GM23338 (cell line): Measurements from ENCODE around the gene RYR3. TPM values are rescaled to one million over a fixed set of nuclear protein-coding genes. Genes with fewer than 3 reads are reported as not detected.

Source experiments
- ATAC-seq: fragments of 200-7000 bp; cut with Tn5 transposase; 3 replicates; pipeline ENCODE4 v1.9.1; 2020
- DNase-seq: peaks from one replicate; pipeline ENCODE4 v3.0.0-alpha.2; 2015; ENCODE audit warnings: low spot score
- H2AFZ ChIP-seq: fragments of 200-600 bp; sonication (generic); 2 replicates; pipeline ENCODE4 v1.8.0; 2016; ENCODE audit warnings: antibody characterized with exemption, mild to moderate bottlenecking, moderate library complexity
- H3F3A ChIP-seq: fragments of 200-600 bp; sonication (generic); replicated peaks from 2 replicates; pipeline ENCODE4 v1.8.0; 2017; ENCODE audit warnings: antibody characterized with exemption, mixed run types, low read depth
- H3K27ac ChIP-seq: fragments of 200-600 bp; sonication (generic); 2 replicates; pipeline ENCODE4 v1.6.1; 2016; ENCODE audit warnings: low read depth
- H3K27me3 ChIP-seq: fragments of 200-600 bp; sonication (generic); 2 replicates; pipeline ENCODE4 v1.8.0; 2016; ENCODE audit warnings: mild to moderate bottlenecking, mixed run types, moderate library complexity; ENCODE audit not compliant: insufficient read depth
- H3K36me3 ChIP-seq: fragments of 200-600 bp; sonication (generic); 2 replicates; pipeline ENCODE4 v1.8.0; 2016; ENCODE audit warnings: mild to moderate bottlenecking; ENCODE audit not compliant: insufficient read depth
- H3K4me1 ChIP-seq: fragments of 200-600 bp; sonication (generic); 2 replicates; pipeline ENCODE4 v1.8.0; 2016; ENCODE audit warnings: mild to moderate bottlenecking, moderate library complexity; ENCODE audit not compliant: insufficient read depth
- H3K4me2 ChIP-seq: fragments of 200-600 bp; sonication (generic); 2 replicates; pipeline ENCODE4 v1.7.1; 2017; ENCODE audit warnings: mixed run types
- H3K4me3 ChIP-seq: fragments of 200-600 bp; sonication (generic); 2 replicates; pipeline ENCODE4 v1.6.1; 2016; ENCODE audit warnings: mixed run types
- H3K79me2 ChIP-seq: fragments of 200-600 bp; sonication (generic); replicated peaks from 2 replicates; pipeline ENCODE4 v1.8.0; 2017; ENCODE audit warnings: mild to moderate bottlenecking; ENCODE audit not compliant: insufficient read depth
- H3K9me2 ChIP-seq: fragments of 200-600 bp; sonication (generic); 2 replicates; pipeline ENCODE4 v1.8.0; 2017; ENCODE audit not compliant: insufficient read depth
- H4K20me1 ChIP-seq: fragments of 200-600 bp; sonication (generic); replicated peaks from 2 replicates; pipeline ENCODE4 v1.8.0; 2017; ENCODE audit warnings: mild to moderate bottlenecking; ENCODE audit not compliant: insufficient read depth
- H3K27ac Mint-ChIP-seq: 2 replicates; pipeline ENCODE4 v1.8.0; 2020; ENCODE audit warnings: inconsistent platforms, mild to moderate bottlenecking, moderate library complexity, mixed read lengths
- H3K27me3 Mint-ChIP-seq: 3 replicates; pipeline ENCODE4 v1.8.0; 2022; ENCODE audit warnings: low read depth, mild to moderate bottlenecking, moderate library complexity, mixed read lengths, inconsistent platforms; ENCODE audit not compliant: insufficient read depth, poor library complexity
- H3K36me3 Mint-ChIP-seq: 3 replicates; pipeline ENCODE4 v1.8.0; 2021; ENCODE audit warnings: low read depth, mild to moderate bottlenecking, inconsistent platforms, moderate library complexity, mixed read lengths
- H3K4me1 Mint-ChIP-seq: 3 replicates; pipeline ENCODE4 v1.8.0; 2020; ENCODE audit warnings: mild to moderate bottlenecking, inconsistent platforms, mixed read lengths
- H3K4me3 Mint-ChIP-seq: 3 replicates; pipeline ENCODE4 v1.8.0; 2021; ENCODE audit warnings: moderate library complexity, mild to moderate bottlenecking, inconsistent platforms, mixed read lengths
- H3K9me3 Mint-ChIP-seq: 3 replicates; pipeline ENCODE4 v1.8.0; 2020; ENCODE audit warnings: moderate library complexity, mild to moderate bottlenecking, inconsistent platforms, mixed read lengths
- CTCF ChIP-seq, 2 experiments: fragments of 200-600 bp in 1 of 2; sonication (generic) in 1 of 2; conservative IDR thresholded peaks; 2 replicates each; pipeline versions ENCODE4 v1.5.1 to v1.6.1; 2016 to 2017; ENCODE audit warnings: antibody characterized with exemption in 2 of 2, low read depth in 2 of 2, mild to moderate bottlenecking in 2 of 2, moderate library complexity in 1 of 2
- ETS1 ChIP-seq: IDR thresholded peaks from 2 replicates; pipeline ENCODE4 v1.6.1; 2016; ENCODE audit warnings: antibody characterized with exemption
- EZH2 ChIP-seq: fragments of 200-600 bp; sonication (generic); IDR thresholded peaks from one replicate; pipeline ENCODE4 v1.8.0; 2017; ENCODE audit warnings: antibody characterized with exemption, mild to moderate bottlenecking, low read depth; ENCODE audit not compliant: unreplicated experiment
- JUNB ChIP-seq: IDR thresholded peaks from one replicate; pipeline ENCODE4 v1.6.1; 2016; ENCODE audit warnings: antibody characterized with exemption; ENCODE audit not compliant: unreplicated experiment
- NANOG ChIP-seq: IDR thresholded peaks from 2 replicates; pipeline ENCODE4 v1.6.1; 2016; ENCODE audit warnings: antibody characterized with exemption, borderline replicate concordance
- POLR2AphosphoS5 ChIP-seq: IDR thresholded peaks from 2 replicates; pipeline ENCODE4 v1.6.1; 2016; ENCODE audit warnings: antibody characterized with exemption, low read depth
- REST ChIP-seq: IDR thresholded peaks from one replicate; pipeline ENCODE4 v1.6.1; 2018; ENCODE audit warnings: antibody characterized with exemption; ENCODE audit not compliant: unreplicated experiment
- STAT1 ChIP-seq: IDR thresholded peaks from one replicate; pipeline ENCODE4 v1.6.1; 2016; ENCODE audit warnings: antibody characterized with exemption; ENCODE audit not compliant: unreplicated experiment
- ZNF114 ChIP-seq: fragments of 250-450 bp; sonication (Bioruptor Pico); IDR thresholded peaks from 2 replicates; pipeline ENCODE4 v1.5.0; 2020; ENCODE audit warnings: mild to moderate bottlenecking, moderate library complexity
- ZNF462 ChIP-seq: fragments of 250-450 bp; sonication (Bioruptor Pico); IDR thresholded peaks from 2 replicates; pipeline ENCODE4 v1.5.0; 2020; ENCODE audit warnings: mild to moderate bottlenecking, moderate library complexity
- polyA plus RNA-seq: library from polyadenylated mRNA; unstranded; fragments of >200 nt; fragmentation: Nextera tagmentation; extraction: Ambion mirVana; gene quantifications from 2 replicates; pipeline ENCODE4 v1.2.1, GENCODE V29; 2016
- total RNA-seq: library from RNA; depleted of rRNA; stranded (reverse); fragments of >200 nt; shearing (Covaris generic); gene quantifications from 2 replicates; pipeline ENCODE4 v1.2.3, GENCODE V29; 2014

Gene RYR3
- total and polyA plus RNA-seq, 2 experiments from 2014 or later = 1.1 to 1.2 TPM

GRCh38 chr15:33826201-33826600, 515.4 kb downstream of the RYR3 start:
- Histone ChIP-seq H3K79me2 (no peaks in the 10 kb centered on the region), H3K4me3 (no peak overlapping the region), H3K4me1 (no peaks in the 10 kb centered on the region), H2AFZ (no peak overlapping the region), H3K27ac (no peak overlapping the region), H3K36me3 (no peaks in the 10 kb centered on the region), H3K9me2 (0 out of 2 replicates have a peak, but pooled peaks cover 6% of the 10 kb centered on the region), H3K27me3 (no peaks in the 10 kb centered on the region), H3K4me2 (no peak overlapping the region), H4K20me1 (no peaks in the 10 kb centered on the region), H3F3A (no peaks in the 10 kb centered on the region)
- Mint-ChIP-seq H3K4me3 (no peak overlapping the region), H3K36me3 (no peaks in the 10 kb centered on the region), H3K9me3 (no peaks in the 10 kb centered on the region), H3K4me1 (peaks cover 5% of the 10 kb centered on the region; the same call in 1 of the 3 replicates), H3K27me3 (no peaks in the 10 kb centered on the region), H3K27ac (no peak overlapping the region)
- DNase-seq (no peak), ATAC-seq (no peak)
- TF ChIP-seq STAT1 (no peak), ZNF114 (CRISPR knock-in tag) (no peak)

GRCh38 chr15:33830351-33830750, 519.6 kb downstream of the RYR3 start:
- H3K27ac ChIP-seq = no peak overlapping the region
- H3K27me3 ChIP-seq = no peaks in the 10 kb centered on the region
- H3K9me3 Mint-ChIP-seq = no peaks in the 10 kb centered on the region
- H2AFZ ChIP-seq = no peak overlapping the region
- H3K79me2 ChIP-seq = no peaks in the 10 kb centered on the region
- H3K27me3 Mint-ChIP-seq = peaks cover 1% of the 10 kb centered on the region
- no peak overlapping the region for H3K4me2 ChIP-seq
- no peak overlapping the region for H3K27ac Mint-ChIP-seq
- no peaks in the 10 kb centered on the region for H4K20me1 ChIP-seq
- DNase-seq (no peak), ATAC-seq (no peak)
- H3K9me2 ChIP-seq = 0 out of 2 replicates have a peak, but pooled peaks cover 6% of the 10 kb centered on the region
- no peak for TF ChIP-seq ZNF114 (CRISPR knock-in tag)
- TF ChIP-seq CTCF (conservative IDR thresholded peaks at IDR 0.05; ENCODE audit: low read depth in 2 of 2) = no peak
- TF ChIP-seq EZH2 = no peak
- no peak for TF ChIP-seq REST
- no peak for TF ChIP-seq STAT1
- no peak for TF ChIP-seq POLR2AphosphoS5
- no peak for TF ChIP-seq ETS1
- TF ChIP-seq JUNB = no peak
- no peak for TF ChIP-seq NANOG
- no peak for TF ChIP-seq ZNF462 (CRISPR knock-in tag)
- no peaks in the 10 kb centered on the region for H3F3A ChIP-seq
- H3K4me3 ChIP-seq = no peak overlapping the region
- peaks cover 17% of the 10 kb centered on the region for H3K4me1 Mint-ChIP-seq
- H3K36me3 ChIP-seq = no peaks in the 10 kb centered on the region
- H3K36me3 Mint-ChIP-seq = no peaks in the 10 kb centered on the region
- H3K4me1 ChIP-seq = peaks cover 7% of the 10 kb centered on the region
- no peak overlapping the region for H3K4me3 Mint-ChIP-seq
